NCI-H146 (cell line): Measurements from ENCODE around the gene SFXN5.
A peak's percentile ranks its signal among the peaks of the same experiment; 100 is the strongest.

Experiments
- DNase-seq: peaks from one replicate; lab custom pipeline; 2025; lab: John Stamatoyannopoulos, UW

SFXN5 gene

GRCh38 chr2:73018188-73018825 lies 53.2 kb downstream of the SFXN5 start:
- no peak for DNase-seq

- DNase-seq: no peak
These were observed 57.6 kb downstream of the SFXN5 start for GRCh38 chr2:73013936-73014335.

DNA sequence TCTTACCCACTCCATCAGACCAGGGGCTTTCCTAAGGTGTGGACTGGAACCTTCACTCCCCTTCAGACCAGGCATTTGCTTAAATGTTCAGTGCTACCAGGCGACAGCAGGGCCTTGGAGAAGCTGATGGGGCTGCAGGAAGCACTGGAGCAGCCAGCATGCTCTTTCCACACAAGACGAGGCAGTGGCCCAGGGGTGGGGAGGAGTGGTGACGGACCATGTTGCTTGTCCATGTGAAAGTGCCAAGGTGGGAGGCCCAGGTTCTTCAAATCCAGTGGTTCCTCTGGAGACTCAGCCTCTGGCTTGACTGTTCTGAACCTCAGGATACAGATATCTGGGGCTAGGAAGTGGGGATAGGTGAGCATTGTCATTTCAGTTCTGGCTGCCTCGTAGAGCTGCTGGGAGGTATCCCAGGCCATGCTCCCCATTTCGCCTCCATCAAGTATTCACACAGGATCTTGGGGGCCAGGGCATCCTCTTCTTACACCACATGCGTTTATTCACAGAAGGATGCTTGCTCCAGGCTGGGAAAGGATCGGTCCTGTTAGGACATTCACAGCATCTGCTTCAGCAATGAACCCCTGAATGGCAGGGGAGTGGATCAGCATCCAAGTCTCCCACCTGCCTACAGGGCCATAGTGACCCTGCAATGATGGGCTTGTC lies 62.2 kb downstream of the SFXN5 start:
- no peak for DNase-seq

DNA sequence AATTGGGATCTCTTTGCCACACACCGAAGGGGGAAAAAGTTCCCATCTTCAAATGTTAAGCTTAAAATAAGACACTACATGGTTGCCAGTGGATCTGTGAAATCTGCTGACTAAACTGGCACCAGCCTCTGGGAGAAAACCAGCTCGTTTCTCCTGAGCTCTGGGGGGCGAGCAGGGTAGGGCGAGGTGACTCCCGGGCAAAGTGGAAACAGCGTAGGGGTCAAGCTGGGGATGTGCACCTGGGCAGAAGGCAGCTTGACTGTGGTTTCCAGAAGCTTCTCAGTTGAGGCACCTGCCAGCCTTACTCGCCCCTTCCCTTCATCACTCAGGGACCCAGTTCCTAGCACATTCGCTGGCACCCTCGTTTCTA lies 62.8 kb downstream of the SFXN5 start:
- DNase-seq: no peak

GRCh38 chr2:73007991-73008765 lies 63.3 kb downstream of the SFXN5 start:
- no peak for DNase-seq

DNA sequence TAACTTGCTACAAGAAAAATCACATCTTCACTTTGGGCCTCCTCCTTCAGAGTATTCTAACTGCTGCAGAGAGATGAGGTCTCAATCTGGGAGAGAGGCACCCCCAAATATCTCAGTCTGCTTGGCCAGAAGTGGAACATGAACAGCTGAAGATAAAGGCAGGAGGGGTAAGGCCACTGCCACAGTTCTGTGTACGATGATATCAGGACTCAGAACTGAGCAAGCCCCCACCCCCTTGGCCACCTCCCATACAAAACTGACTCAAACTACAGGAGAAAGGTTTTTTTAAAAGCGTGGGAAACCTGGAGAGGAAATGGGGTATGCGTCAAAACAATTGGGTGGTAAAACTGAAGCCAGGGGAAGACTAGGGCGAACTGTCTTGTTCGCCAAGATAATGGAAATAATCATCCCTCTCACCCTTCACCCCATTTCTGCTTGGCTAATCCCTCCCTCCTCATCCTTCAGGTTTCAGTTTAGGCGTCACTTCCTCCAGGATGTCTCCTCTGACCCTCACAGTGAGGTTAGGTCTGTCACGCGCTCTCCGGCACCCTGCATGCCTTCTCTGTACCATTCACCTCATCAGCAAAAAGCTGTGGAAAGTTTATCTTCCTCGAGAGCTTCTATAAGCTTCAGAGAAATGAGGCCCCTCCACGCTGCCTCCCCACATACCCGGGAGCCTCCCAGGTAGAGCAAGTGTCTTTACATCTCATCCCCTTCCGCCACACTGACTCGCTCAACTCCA lies 64.4 kb downstream of the SFXN5 start:
- no peak for DNase-seq

DNA sequence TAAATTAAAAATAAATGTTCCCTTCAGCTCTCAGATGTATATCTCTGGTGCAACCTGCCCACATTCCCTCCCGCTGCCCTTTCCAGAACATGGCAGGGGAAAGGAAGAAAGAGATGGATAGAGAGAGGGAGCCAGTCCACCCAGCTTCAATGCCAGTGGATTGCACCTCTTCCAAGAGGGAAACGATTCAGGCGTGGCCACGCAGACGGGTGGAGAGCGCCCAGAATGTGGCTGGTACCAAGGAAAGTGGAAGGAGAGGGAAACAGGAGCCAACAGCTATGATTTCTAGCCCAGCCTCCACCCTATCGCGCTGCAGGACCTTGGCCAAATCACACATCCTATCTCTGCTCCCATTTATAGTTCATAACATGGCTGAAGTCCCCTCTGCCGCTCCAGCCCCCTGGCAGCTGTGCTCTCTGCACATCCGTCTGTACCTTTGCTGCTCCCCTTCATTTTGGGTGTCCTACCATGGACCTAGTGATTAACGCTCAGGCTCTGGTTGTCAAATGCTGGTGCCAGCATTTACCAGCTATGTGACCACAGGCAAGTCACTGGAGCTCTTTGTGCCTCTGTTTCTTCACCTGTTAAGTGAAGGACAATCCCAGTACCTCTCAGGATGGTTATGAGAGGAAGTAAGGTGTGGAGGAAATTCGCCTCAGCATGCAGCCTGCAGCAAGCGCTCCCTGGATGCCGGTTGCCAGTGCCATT lies 66.5 kb downstream of the SFXN5 start:
- DNase-seq: no peak

GRCh38 chr2:73004466-73004865 lies 67.0 kb downstream of the SFXN5 start:
- DNase-seq: no peak

DNA sequence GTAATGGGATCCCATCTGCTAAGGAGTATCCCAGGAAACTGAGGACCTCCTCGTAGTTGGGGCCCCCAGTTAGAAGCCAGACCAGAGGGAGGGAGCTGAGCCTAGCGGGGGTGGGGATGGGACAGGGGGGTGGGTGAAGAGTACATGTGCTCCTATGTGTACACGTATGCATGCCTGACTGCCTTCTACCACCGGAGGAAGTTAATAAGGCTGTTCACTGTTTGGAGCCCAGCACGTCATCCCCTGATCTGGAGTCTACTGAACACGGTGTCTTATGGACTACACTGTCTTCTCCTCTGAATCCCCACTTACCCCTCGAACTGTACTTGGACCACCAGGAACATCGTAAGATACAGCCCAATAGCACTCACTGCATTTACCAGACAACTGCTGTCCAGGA lies 68.5 kb downstream of the SFXN5 start:
- DNase-seq: no peak

- no peak for DNase-seq
These were observed 70.5 kb downstream of the SFXN5 start for GRCh38 chr2:73000808-73001570.

DNA sequence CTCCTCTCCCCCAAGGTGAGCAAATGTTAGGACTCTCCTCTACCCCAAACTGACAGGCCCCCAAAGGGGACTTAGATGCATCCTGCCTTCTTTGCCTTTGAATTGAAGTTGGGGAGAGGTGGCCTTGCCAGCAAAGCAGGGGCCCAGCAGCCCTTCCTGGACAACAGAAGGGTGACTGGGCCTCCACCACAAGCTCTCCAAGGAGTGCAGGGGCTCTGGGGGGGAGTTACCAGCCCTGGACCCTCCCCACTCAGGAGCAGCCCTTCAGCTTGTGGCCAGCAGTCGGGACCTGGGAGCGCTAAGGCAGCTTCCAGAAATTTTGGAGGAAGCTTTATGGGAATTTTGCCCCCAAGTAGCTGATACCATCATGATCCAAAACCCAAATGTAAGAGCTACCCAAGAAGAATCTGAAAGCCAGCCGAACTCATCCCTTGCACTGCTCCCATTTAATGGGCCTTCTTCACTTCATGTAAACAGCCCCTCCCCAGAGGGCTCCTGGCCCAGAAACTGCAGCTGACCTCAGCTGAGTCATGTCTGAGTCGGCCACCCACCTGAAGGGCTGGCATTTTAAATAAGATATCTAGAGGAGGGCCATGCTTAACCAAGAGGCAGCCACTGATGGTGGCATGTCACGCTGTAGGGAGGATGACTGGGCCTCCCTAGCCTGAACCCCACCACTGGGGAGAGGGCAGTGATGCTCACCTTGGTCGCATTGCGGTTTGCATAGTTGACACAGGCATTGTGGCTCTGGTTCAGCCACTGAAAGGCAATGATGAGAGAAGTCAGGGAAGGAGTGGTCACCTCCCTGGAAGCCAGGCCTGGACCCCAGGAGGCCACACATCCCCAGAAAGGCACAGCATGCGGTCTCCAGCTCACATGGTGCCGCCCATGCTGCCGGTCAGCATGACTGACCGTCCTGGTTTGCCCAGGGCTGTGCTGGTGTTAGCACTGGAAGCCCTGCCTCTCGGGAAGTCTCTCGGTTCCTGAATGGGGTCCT lies 71.5 kb downstream of the SFXN5 start:
- DNase-seq: peak; percentile 60

DNA sequence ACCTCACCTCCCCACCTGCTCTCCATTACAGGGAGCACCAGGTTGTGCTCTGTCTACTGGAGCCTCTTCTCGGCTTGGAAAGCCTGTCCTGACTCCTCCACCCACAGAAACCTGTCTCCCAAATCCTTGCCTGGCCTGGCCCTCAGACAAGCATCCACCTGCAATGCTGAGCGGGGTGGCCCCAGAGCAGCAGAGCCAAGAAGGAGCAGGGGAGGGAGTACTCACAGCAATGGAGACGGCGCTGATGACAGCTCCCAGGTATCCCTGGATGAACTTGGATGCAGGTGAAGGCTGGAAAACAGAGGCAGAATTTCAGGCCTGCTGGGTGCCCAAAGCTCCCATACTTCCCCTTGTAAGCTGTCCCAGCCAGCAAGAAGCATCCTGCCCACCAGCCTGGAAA lies 72.8 kb downstream of the SFXN5 start:
- DNase-seq: no peak

- DNase-seq: no peak
These were observed 73.3 kb downstream of the SFXN5 start for GRCh38 chr2:72998234-72998651.

DNA sequence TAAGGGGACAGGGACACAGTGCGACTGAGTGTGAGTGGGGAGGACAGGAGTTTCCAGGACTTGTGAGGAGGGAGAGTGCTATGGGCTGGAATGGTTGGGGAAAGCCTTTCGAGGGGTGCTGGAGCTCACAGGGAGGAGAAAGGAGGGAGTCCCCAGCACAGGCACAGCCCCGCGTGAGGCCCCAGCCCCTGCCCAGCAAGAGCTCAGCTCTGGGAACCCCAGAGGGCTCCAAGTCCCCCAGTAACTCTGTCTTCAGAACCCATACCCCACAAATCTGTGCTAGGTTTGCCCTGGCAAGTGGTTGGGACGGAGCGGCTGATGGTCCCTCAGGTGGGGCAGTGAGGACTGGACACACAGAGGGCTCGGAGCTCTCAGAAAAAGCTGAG lies 75.4 kb downstream of the SFXN5 start:
- DNase-seq: no peak

DNA sequence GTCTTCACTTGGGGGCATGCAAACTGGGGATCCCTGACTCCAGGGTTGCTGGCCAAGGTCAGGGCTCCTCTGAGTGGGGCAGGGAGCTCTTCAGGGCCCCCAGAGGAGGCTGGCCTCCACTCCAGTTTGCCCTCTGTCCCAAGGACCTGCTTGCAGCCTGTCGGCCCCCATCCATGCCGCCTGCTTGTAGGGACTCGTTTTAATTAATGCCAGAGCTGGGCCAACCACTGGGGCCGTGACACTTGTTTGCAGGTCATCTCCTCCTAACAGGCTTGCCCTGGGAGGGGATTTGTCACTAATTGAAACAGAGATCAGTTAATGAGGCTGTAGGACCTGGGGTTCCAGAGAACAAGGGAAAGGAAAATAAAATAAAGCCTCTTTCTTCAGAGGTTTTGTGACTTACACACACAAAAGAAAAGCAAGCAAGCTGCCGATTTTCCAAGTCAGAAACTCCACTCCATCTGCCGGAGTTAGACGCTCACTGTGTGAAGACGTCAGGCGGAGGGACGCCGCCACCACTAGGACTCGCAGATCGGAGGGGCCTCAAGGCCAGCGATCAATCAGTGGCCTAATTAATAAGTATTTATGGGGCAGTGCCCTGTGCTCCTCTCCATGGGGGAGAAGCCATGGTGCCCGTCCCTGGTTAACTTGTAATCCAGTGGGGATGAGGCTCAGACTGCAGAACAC lies 75.9 kb downstream of the SFXN5 start:
- no peak for DNase-seq

DNA sequence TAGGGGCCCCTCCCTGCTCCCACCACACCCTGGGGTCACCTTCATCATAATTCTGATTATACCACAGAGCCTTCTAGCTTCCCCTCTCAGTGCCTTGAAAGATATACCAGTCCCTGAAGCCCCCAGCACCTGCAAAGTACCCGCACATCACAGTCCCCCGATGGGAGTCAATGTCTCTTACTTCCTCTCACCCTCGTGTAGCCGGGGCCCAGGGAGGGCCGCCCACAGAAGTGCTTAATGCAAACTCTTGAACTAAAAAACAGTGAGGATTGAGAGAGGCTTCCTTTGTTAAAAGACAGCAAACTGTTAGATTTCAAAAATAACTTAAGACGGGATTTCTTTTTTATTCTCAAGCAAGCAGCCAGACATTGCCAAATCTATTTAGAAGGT lies 76.5 kb downstream of the SFXN5 start:
- DNase-seq: no peak

GRCh38 chr2:72994282-72994990 lies 77.1 kb downstream of the SFXN5 start:
- no peak for DNase-seq

- DNase-seq: no peak
These were observed 77.6 kb downstream of the SFXN5 start for GRCh38 chr2:72993933-72994280.
